Endothelial cell of umbilical vein (primary cell): ENCODE data around the gene SEH1L. TPM values are rescaled to one million over a fixed set of nuclear protein-coding genes. Genes with fewer than 3 reads are reported as not detected.

Source experiments
- BruUV-seq: library from RNA; stranded (reverse); fragments of 400-500 nt; replicated peaks from 2 replicates; lab custom pipeline; 2021; lab: Mats Ljungman, UMichigan
- CTCF ChIA-PET: fragments of 300-600, 350-600 bp; sonication (Branson Sonifier 250); formaldehyde crosslinking; loops from one replicate; lab custom pipeline; 2021; ENCODE audit warnings: antibody characterized with exemption, inconsistent platforms; lab: Charles Lee
- POLR2A ChIA-PET: fragments of 300-600, 350-600 bp; sonication (Branson Sonifier 250); formaldehyde crosslinking; loops from one replicate; lab custom pipeline; 2021; ENCODE audit warnings: antibody characterized with exemption, inconsistent platforms; lab: Charles Lee
- DNase-seq: peaks from one replicate; pipeline ENCODE4 v3.0.0-alpha.2; 2011; ENCODE audit warnings: low read depth, low spot score
- FAIRE-seq: peaks from 2 replicates; lab custom pipeline; 2011; peaks lifted over from hg19 to GRCh38; lab: Jason Lieb, UNC
- H2AFZ ChIP-seq: 2 replicates; pipeline ENCODE4 v1.6.0; 2012; ENCODE audit warnings: low read depth, low read length, control low read depth, inconsistent platforms
- H3K27ac ChIP-seq: 2 replicates; pipeline ENCODE4 v1.5.1; 2011; ENCODE audit warnings: low read depth, mild to moderate bottlenecking, control low read depth, low read length, moderate library complexity; ENCODE audit not compliant: insufficient read depth
- H3K27me3 ChIP-seq, 2 experiments: 2 replicates each; pipeline versions ENCODE4 v1.6.0 to v1.6.1; 2011; ENCODE audit warnings: low read length in 2 of 2, mixed read lengths in 1 of 2; ENCODE audit not compliant: control insufficient read depth in 2 of 2, insufficient read depth in 2 of 2
- H3K36me3 ChIP-seq, 2 experiments: 2 replicates in 1 of 2; 3 replicates in 1 of 2; pipeline ENCODE4 v1.5.1; 2011; ENCODE audit warnings: low read length in 2 of 2, mild to moderate bottlenecking in 1 of 2, moderate library complexity in 1 of 2; ENCODE audit not compliant: control insufficient read depth in 2 of 2, insufficient read depth in 2 of 2; ENCODE audit errors: extremely low read depth in 1 of 2
- H3K4me1 ChIP-seq: 3 replicates; pipeline ENCODE4 v1.5.1; 2011; ENCODE audit warnings: mild to moderate bottlenecking, low read length; ENCODE audit not compliant: control insufficient read depth, insufficient read depth; ENCODE audit errors: extremely low read depth
- H3K4me2 ChIP-seq: 2 replicates; pipeline ENCODE4 v1.6.1; 2011; ENCODE audit warnings: low read length, control low read depth, mixed read lengths; ENCODE audit not compliant: insufficient read depth
- H3K4me3 ChIP-seq, 3 experiments: fragments of 200-600 bp in 1 of 3; sonication (generic), shearing (Covaris generic) in 1 of 3; replicated peaks in 1 of 3; 2 replicates each; pipeline ENCODE4 v1.5.1; 2011 to 2016; ENCODE audit warnings: control low read depth in 3 of 3, low read length in 3 of 3, mild to moderate bottlenecking in 2 of 3, inconsistent platforms in 1 of 3, low read depth in 1 of 3, moderate library complexity in 1 of 3; ENCODE audit not compliant: insufficient read depth in 1 of 3
- H3K79me2 ChIP-seq: 2 replicates; pipeline ENCODE4 v1.6.0; 2012; ENCODE audit warnings: low read length, inconsistent platforms; ENCODE audit not compliant: control insufficient read depth, insufficient read depth
- H3K9ac ChIP-seq: replicated peaks from 2 replicates; pipeline ENCODE3; 2011; ENCODE audit warnings: low read length, control low read depth; ENCODE audit not compliant: insufficient read depth; ENCODE audit errors: extremely low read depth
- H3K9me1 ChIP-seq: replicated peaks from 3 replicates; pipeline ENCODE4 v1.6.0; 2011; ENCODE audit warnings: mild to moderate bottlenecking, low read length; ENCODE audit not compliant: control insufficient read depth, insufficient read depth; ENCODE audit errors: extremely low read depth
- H3K9me3 ChIP-seq: replicated peaks from 2 replicates; pipeline ENCODE4 v1.5.1; 2012; ENCODE audit warnings: low read length, inconsistent platforms; ENCODE audit not compliant: control insufficient read depth, insufficient read depth
- H4K20me1 ChIP-seq: replicated peaks from 2 replicates; pipeline ENCODE3; 2011; ENCODE audit warnings: mild to moderate bottlenecking, low read length; ENCODE audit not compliant: control insufficient read depth, insufficient read depth; ENCODE audit errors: extremely low read depth
- CTCF ChIP-seq, 2 donors: IDR thresholded peaks; 1 replicate in 1 of 2; 2 replicates in 1 of 2; pipeline ENCODE4 v1.5.1; 2011; ENCODE audit warnings: low read length in 2 of 2, mild to moderate bottlenecking in 2 of 2, moderate library complexity in 2 of 2, control low read depth in 1 of 2, inconsistent platforms in 1 of 2, low read depth in 1 of 2; ENCODE audit not compliant: insufficient read depth in 1 of 2; ENCODE audit errors: extremely low read depth in 1 of 2
- EZH2 ChIP-seq: IDR thresholded peaks from 2 replicates; pipeline ENCODE4 v1.6.1; 2012; ENCODE audit warnings: borderline replicate concordance, low read depth, mild to moderate bottlenecking, moderate library complexity, low read length, inconsistent platforms; ENCODE audit not compliant: severe bottlenecking
- GATA2 ChIP-seq: IDR thresholded peaks from 2 replicates; pipeline ENCODE4 v1.7.0; 2011; ENCODE audit warnings: low read depth, mild to moderate bottlenecking, moderate library complexity, mixed read lengths, low read length; ENCODE audit not compliant: insufficient read length, insufficient read depth
- dilution Hi-C: fragments of 300-500 bp; cut with MboI; formaldehyde crosslinking; loops from one replicate; pipeline ENCODE4 v1.15.0; 2019; ENCODE audit warnings: low sequenced_read_pairs; ENCODE audit not compliant: extremely low pct_ligation_motif_present
- intact Hi-C: fragments of 100-400 bp; cut with micrococcal nuclease; formaldehyde crosslinking; loops from one replicate; pipeline ENCODE4 v1.10.0; 2022
- polyA plus RNA-seq, 4 experiments: library from polyadenylated mRNA; depleted of rRNA in 3 of 4; stranded (reverse) in 3 of 4; unstranded in 1 of 4; fragments of >200 nt; gene quantifications; 2 replicates each; pipeline versions ENCODE4 v1.2.1 to v1.2.3, GENCODE V29; 2011 to 2012; ENCODE audit warnings: missing spikeins in 1 of 4
- total RNA-seq: library from RNA; stranded (reverse); gene quantifications from 2 replicates; pipeline ENCODE4 v1.2.3, GENCODE V29; 2021
- TF ChIP-seq, protein P1 (sequence below): IDR thresholded peaks from 2 replicates; pipeline ENCODE4 v1.6.1; 2011; ENCODE audit not compliant: insufficient read depth, insufficient read length

Gene SEH1L
- total and polyA plus RNA-seq, 2 donors (not counting 3 experiments of a cell fraction or from before 2014, with no cell fraction given): 19.8 to 42.8 TPM

- Histone ChIP-seq H3K4me2 (no peak overlapping the region), H3K27ac (no peak overlapping the region), H3K9ac (no peak overlapping the region), H3K27me3 (peaks cover 26 to 45% of the 10 kb centered on the region in 2 experiments), H3K9me3 (no peaks in the 10 kb centered on the region), H4K20me1 (no peaks in the 10 kb centered on the region), H3K79me2 (no peaks in the 10 kb centered on the region), H3K4me3 (no peak overlapping the region), H3K36me3 (no peaks in the 10 kb centered on the region), H3K4me1 (peaks cover 17% of the 10 kb centered on the region), H2AFZ (no peak overlapping the region), H3K9me1 (no peaks in the 10 kb centered on the region)
- intact Hi-C loops (no loop called here), dilution Hi-C loops (no loop called here)
- BruUV-seq: no TSS peak
- TF ChIP-seq GATA2 (no peak), EZH2 (no peak), CTCF (IDR thresholded peaks at IDR 0.05; ENCODE audit: extremely low read depth in 1 of 2, insufficient read depth in 1 of 2, low read depth in 1 of 2, low read length in 2 of 2) (no peak)
- TF ChIP-seq, protein P1, sequence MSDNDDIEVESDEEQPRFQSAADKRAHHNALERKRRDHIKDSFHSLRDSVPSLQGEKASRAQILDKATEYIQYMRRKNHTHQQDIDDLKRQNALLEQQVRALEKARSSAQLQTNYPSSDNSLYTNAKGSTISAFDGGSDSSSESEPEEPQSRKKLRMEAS: no peak
- ChIA-PET POLR2A (interaction anchor here (1.8 kb wide), 1 partner anchor 25 kb away, joined by 11 read pairs; the partner anchor contains the start of gene PTPN2), CTCF (interaction anchor here (0.9 to 2.3 kb wide), 5 partner anchors 10 to 165 kb away, joined by 3 to 9 read pairs (median 7); partner anchors contain the start of gene PTPN2)
- DNase-seq: no peak
- FAIRE-seq: no peak
These were observed 39.1 kb upstream of the SEH1L start for GRCh38 chr18:12908706-12909105.
